Measurements from ENCODE around the gene MGMT.

Gene MGMT

DNA sequence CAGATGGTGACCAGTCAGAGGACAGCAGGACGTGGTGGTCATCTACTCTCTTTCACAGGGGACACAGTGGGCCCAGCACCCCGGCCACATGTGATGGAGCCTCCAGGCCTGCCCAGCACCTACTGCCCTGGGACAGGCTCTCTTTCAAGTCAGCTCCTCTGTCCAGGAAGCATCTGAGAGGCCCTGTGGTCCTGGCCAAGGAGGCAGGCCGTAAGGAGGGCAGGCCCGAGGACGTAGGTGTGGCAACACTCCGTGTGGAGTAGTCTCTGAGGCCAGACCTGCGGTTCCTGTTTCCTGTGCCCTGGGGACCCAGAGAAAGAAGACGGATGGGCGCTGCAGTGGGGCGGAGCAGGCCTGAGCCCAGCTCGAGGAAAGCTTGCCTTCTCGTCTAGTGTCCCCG lies 317.9 kb downstream of the MGMT start:
- no peak for DNase-seq (ENCODE audit: extremely low read depth in 1 of 2, low read depth in 1 of 2)

DNA sequence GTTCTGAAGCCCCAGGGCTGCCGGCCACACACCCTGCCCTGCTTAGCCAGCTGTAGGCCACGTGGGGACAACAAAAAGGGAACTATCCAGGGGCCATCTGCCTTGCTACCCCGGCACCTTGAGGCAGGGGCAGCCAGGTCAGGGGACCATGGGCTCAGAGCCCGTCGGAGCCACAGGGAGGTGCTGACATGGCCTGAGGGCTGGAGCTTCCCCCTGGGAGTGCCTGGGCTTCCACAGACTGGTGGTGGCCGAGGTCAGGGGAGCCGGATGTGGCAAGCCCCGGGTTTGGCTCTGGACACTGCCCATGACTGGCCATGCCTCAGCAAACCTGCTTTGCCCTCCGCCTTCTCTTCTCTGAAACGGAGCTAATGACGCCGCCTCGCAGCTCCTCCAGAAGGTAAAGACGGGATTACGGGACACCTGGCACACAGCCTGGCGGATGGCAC lies 318.5 kb downstream of the MGMT start:
- no peak for DNase-seq (ENCODE audit: extremely low read depth in 1 of 2, low read depth in 1 of 2)

DNA sequence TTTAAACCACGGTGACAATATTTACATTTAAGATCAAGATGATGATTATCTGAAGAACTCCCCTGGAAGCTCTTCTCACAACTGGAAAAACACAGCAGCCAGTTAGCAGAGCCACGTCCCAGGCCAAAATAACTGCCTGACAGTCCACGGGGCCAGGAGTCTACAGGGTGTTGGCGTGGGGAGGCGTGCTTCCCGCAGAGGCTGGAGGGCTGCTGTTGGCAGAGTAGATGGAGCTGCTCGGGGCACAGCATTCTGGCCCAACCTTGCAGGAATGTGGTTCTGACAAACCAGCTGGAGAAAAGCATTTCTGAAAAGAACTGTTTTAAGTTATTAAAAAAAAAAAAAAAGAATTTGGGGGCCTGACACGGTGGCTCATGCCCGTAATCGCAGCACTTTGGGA lies 319.2 kb downstream of the MGMT start:
- no peak for DNase-seq (ENCODE audit: extremely low read depth in 1 of 2, low read depth in 1 of 2)

DNA sequence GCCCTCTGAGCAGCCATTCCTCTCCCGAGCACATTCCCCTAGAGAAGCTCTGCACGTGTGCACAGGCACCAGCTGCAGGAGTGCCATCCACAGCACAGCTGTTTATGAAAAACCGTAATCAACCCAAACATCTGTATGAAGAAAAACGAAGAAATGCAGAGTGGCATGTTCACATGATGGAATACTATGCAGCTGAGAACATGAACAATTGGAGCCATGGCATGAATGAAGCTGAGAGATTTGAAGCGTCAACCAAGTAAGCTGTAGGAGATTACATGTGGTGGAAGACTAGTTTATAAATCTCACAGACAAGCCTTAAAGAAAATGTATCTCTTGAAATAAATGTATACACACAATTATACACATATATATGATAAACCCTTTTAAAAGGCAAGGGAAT lies 320.5 kb downstream of the MGMT start:
- no peak for DNase-seq (ENCODE audit: extremely low read depth in 1 of 2, low read depth in 1 of 2)

DNA sequence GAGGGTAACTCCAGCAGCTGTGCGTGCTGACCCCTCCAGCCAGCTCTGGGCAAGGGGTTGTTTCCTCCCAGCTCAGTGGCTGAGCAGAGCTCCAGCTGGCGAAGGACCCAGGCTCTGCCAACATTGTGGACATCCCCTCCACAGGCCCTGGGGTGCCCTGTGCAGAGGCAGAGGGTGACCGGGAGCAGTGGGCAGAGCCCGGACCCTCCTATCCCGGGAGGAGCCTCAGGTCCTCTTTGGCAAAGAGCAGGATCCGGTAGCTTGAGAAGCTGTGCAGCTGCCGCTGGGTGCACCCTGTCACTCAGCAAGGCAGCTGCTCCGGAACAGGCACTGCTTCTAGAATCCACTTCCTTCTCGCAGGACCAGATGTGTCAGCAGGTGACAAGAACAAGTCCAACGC lies 321.2 kb downstream of the MGMT start:
- no peak for DNase-seq (ENCODE audit: extremely low read depth in 1 of 2, low read depth in 1 of 2)

DNA sequence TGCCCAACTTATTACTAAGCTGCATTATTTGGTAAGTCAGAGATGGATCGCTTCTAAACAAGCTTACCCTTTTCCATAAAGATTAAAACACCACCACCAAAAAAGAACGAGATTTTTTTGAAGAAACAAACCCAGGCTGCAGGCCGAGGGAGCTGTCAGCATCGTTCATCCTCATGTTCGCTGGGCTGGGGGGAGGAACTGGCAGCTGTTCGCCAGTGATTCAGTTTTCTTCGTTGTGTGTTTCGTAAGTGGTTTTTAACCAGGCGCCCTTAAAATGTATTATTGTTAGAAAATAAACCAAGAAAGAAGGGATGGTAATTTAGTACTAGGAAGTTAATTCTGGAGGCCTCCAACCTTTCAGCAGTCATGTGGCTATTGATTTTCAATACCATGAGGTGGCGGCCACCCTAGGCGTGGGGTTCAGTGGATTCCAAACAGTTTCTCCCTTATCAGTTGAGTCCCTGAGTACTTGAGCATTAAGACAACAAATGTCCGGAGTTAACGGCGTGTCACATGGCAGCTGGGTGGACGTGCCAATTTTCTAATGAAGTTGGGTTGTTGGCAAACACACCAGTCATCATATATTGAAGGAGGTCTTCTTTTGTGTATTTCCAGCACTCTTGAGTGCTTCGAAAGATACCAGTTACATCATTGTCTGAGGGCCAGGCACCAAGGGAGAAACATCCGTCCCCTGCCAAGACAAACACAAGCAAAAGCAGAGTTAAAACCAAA lies 323.8 kb downstream of the MGMT start:
- DNase-seq (ENCODE audit: extremely low read depth in 1 of 2, low read depth in 1 of 2) = no peak

DNA sequence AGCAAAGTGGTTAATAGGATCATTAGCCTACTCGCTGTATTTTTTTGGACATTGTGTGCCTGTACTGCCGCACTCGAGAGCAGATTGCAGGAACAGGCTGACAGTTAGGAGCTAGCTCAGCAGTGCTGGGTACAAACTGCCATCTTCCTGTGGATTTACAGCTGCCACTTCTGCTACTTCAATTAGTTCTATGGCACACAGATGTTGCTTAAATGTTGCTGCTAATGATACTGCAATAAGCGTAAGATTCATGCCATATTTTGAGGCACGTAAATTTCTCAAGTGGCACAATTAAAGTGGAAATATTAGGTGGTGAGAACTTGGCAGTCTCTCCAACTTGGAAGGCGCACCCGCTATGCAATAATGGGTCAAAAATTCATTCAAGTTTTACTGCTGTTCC lies 325.1 kb downstream of the MGMT start:
- DNase-seq (ENCODE audit: extremely low read depth in 1 of 2, low read depth in 1 of 2) = no peak

DNA sequence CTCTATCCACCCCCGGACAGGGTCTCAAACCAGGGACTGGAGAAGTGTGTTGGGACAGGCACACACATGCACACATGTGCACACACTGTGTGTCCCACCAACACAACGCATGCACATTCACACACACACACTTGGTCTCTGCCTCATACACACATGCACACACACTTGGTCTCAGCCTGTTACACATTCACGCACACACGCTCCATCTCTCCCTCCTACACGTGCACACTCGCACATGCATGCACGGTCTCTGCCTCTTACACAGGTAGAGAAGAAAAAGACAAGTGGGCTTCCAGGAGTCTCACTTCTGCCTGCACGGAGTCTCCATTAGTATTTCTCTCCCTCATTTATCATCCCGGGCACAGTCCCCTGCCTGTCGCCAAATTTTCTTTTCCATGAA lies 325.8 kb downstream of the MGMT start:
- no peak for DNase-seq (ENCODE audit: extremely low read depth in 1 of 2, low read depth in 1 of 2)

DNA sequence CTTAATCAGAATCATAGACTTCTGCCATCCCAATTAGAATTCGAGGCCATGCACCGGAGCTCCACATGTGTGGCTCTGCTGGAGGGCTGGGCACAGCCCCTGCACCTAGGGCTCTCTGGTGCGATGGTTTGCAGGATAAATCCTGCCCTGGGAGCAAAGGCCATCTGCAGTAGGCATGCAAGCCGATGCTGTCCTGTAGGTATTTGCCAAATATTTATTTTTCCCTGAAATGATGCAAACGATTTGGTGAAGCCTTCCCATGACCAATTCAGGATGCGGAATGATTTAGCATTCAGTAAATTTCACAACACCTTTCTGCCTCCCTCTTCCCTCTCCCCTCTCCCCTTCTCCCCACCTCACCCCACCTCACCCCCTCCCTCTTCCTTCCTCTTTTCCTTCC lies 326.4 kb downstream of the MGMT start:
- DNase-seq (ENCODE audit: extremely low read depth in 1 of 2, low read depth in 1 of 2) = no peak

DNA sequence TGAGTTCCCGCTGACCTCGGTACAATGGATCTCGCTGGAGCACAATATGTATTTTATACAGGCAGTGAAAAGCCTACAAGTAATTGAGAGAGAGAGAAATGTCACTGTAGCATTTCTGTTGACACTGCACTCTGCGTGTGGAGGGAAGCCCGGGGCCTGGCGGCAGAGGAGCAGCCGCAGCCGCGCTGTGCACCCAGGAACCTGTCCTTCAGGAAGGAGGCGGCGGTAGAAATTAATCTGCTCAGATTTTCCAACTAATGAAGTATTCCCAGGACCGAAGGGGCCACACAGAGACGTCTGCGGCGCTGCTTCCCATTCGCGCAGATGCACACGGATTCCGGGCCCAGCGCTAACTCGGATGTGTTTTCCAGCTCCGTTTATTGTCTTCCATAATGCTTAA lies 327.0 kb downstream of the MGMT start:
- no peak for DNase-seq (ENCODE audit: extremely low read depth in 1 of 2, low read depth in 1 of 2)

DNA sequence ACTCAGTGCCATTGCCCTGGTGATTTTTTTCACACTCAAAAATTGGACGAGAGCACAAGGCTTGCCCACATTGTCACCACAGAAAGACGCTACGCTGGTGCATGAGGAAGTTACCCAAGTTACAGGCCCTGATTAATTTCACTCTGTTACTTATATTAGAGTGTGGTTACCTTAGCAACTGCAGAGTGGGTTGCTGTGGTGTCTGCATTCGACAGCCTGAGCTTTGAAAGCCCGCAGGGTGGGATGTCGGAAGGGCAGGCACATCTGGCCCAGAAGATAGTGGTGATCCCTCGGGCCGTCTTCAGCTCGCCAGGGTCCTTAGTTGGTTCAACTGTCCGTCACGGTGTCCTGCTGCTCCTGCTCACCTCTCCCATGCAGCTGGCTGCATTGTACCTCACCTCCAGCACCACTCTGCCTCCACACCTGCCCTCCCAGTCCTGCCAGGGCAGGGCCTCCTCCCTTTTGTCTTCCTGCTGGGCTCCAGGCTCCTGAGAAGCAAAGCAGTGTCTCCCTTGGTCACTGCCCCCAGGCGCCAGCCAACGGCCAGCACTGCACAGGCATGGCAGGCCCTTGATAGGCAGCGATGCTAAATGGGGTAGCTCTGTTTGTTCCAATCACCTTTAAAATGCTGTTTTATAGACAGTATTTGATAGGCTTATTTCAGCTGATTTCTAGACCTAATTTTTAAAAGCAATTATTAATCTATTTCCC lies 329.8 kb downstream of the MGMT start:
- no peak for DNase-seq (ENCODE audit: extremely low read depth in 1 of 2, low read depth in 1 of 2)

DNA sequence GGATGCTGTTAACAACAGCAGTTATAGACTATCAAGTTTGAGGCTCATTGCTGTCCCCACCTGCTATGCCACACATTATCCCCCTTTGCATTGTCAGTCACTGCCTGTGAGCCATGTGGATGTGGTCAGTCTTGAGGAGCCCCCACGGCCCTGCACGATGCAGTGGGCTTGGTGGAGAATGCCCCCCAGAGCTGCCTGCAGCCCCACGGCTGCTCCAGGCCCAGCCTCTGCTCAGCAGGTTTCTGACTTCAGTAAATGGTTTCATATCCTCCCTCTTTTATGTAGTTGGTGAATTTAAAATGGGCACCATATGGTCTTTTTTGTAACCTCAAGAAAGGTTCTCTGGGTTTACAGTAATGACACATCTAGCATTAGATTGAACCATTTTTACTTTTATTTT lies 332.9 kb downstream of the MGMT start:
- no peak for DNase-seq (ENCODE audit: extremely low read depth in 1 of 2, low read depth in 1 of 2)

DNA sequence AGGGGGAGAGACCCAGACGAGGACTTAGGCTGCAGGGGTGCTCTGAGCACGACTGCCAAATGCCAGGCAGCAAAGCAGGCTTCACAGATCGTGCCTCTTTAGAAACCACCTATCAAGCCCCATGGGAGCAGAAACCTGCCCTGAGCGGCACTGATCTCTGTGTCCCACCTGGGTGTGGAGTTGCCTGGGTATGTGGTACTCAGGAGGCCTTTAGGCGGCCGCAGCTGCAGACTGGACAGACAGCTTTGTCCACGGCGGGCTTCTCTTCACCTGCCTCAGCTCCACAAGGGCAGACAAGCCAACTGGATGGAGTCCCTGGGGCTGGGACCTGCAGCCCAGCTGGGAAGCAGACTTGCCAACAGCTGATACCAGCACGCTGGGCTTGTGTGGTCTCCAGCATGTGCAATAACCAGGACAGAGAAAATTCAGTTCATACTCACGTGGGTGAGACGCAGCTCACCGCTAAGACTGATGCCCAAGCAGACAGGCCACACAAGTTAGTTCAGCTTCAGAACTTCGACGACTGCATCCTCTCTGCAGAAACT lies 333.8 kb downstream of the MGMT start:
- no peak for DNase-seq (ENCODE audit: extremely low read depth in 1 of 2, low read depth in 1 of 2)

DNA sequence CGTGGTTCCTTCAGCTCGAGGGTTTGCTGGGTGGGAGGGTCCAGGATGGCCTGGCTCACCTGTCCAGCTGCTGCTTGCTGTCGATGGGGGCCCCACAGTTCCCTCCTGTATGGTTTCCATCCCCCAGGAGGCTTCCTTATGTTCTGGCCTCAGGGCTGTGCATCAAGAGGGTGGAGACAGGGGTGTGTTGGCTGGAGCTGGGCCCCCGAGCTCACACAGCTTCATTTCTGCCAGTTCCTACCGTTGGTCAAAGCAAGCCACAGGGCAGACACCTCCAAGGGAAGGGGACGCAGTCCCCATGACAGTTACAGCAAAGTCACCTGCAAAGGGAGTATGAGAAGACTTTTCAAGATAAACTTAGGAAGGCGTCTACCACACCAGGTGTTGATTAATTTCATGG lies 340.2 kb downstream of the MGMT start:
- DNase-seq (ENCODE audit: extremely low read depth in 1 of 2, low read depth in 1 of 2) = no peak

DNA sequence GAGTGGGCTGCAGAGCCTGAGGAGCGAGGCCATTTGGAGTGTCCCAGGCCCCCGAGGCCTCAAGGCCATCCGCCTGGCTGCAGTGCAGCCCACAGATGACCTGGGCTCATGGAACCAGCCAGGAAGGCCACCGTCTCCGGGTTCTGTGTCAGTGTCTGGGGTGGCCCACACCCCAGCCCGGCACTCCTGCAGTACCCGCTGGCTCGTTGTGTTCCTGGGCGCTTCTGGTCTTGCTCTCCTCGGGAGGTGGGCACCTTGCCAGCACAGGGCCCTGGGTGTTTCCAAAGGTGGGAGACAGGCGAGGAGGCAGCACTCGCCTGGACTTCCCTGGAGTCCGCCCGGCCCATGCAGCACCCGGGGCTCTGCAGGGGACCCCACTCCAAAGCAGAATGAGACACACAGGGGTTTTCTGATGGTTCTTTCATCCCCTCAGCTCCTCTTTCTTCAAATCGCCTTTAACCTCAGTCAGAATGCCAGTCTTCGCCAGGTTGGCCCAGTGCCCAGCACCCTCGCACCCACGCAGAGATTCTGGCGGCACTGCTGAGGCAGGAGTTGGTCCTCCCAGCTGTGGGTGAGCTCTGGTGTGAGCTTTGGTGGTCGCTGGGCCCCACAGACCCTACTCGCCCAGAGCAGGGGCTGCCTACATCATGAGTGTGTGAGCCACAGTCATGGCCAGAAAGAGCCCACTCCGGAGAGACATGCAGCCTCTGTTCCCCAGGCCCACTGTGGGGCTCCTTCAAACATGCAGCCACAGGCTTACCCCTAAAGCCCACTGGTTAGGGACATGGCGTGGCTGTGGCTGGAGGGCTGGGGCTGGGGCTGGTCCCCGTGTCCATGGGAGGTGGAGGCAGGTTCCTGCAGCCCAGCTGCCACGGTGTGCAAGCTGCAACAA lies 341.3 kb downstream of the MGMT start:
- DNase-seq (ENCODE audit: extremely low read depth in 1 of 2, low read depth in 1 of 2) = no peak

DNA sequence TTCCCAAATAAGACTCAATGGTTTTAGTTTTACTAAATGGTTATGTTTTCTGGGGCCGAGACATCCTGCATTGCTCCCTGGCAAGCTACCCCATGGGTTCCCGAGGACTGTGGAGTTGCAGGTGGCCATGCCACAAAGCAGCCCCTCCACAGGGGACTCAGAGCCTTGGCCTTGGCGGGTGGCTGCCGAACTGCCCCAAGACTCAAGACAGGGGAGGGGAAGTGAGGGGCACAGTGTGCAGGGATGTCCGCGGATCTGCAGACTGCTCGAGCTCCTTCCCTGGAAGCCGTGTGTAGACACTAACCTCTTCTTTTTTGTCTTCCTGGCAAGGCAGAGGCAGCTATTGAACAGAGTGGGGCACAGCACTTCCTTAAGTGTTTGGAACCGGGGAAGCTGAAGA lies 342.4 kb downstream of the MGMT start:
- DNase-seq (ENCODE audit: extremely low read depth in 1 of 2, low read depth in 1 of 2) = no peak

DNA sequence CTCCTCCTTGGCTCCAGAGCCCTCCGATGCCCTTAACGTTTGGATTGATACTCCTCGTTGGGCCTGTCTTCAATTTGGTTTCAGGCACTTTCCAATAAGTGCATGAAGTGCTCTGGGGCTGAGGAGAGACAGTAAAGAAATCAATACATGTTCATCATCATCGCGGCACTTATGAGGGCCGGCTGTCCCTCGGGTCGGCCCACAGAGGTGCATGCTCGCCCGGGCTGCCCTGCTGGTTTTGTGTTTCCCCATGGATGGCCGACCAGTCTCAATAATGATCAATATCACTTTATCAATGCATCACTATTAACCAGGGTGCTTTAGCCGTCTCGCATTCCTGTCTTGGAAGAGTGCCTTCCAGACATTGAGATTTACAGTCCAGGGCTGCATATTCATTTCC lies 342.8 kb downstream of the MGMT start:
- DNase-seq (ENCODE audit: extremely low read depth in 1 of 2, low read depth in 1 of 2) = no peak

DNA sequence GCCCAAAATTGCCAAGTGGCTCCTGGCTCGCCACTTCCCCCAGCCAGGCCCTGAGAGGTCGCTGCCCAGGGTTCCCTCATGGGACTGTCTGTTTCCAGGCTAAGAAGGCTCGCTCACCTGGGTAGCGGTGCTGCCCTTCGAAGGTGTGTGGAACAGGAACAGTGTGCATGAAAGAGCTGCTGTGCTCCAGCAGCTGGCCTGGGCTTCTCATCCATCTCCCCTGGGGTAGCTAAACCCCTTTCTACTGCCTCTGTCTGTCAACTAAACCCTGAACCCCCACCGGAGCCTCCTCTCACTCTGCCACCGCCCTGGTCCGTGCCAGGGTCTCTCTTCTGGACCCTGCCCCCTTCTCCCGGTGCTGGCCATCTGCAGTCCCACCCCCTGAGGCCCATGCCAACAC lies 344.2 kb downstream of the MGMT start:
- no peak for DNase-seq (ENCODE audit: extremely low read depth in 1 of 2, low read depth in 1 of 2)

DNA sequence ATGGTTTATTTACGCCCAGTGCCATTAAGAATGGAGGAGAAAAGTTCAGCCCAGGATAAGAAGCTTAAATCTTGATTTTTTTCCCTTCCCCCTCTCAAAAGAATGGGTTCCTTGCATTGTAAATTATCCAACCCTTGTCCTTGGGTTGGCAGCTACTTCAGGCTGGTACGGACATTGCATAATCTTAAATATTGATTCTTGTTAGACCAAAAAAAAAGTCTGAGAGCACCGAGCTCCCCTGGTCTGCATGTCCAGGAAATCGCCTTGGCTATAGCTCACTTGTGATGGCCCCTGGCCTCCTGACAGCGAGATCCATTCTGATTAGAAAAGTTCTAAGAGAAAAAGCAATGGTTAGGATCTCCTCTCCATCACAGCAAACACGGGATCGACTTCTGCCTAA lies 345.4 kb downstream of the MGMT start:
- no peak for DNase-seq (ENCODE audit: extremely low read depth in 1 of 2, low read depth in 1 of 2)

DNA sequence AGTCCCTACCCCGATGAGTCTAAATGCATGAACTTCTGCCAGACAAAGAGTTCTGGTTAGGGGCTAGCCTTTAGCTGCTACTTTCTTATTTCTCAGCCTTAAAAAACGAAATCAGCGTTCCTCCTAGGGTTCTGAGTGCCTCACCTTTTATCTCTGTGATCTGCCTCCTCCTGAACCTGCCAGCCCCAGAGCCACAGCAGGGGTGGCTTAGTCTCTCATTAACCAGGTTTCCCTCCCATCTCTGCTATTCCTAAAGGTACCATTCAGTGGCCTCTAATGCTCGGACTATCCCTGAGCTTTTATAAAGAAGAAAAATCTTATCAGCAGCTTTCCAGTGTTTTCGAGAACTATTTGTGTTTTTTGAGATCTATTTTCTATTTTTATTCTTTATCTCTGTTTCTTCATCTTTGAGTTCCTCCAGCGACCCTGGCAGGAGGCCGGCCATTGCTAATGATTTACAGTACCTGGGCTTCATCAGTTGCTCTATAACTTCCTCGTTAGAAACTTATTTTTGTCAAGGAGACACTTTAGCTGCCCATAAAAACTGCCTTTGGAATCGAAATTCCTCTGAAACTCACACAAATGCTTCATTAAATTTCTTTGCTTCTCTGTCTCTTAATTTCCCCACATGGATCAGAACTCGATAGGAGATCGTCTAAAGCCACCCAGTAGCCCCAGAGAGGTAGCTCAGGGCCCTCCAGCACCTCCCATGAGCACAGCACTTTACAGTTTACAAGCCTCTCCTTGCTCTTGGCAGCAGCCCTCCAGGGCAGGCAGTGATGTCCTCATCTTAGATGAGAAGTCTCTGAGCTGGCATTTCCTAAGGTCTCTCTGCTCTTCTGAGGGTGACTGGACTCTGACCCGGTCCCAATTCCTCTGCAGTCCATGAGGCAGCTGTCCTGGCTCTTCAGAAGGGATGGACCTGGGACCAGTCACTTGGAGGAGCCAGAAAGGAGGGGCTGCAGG lies 347.9 kb downstream of the MGMT start:
- DNase-seq (ENCODE audit: extremely low read depth in 1 of 2, low read depth in 1 of 2) = no peak

All from activated CD8-positive, alpha-beta memory T cell treated with anti-CD3 and anti-CD28 coated beads for 1 hour (primary cell).